Inferior parietal cortex (tissue), 1 donor: Measurements from ENCODE around the gene USB1.
A peak's percentile ranks its signal among the peaks of the same experiment; 100 is the strongest.

Source experiments
- DNase-seq: peaks from one replicate; pipeline ENCODE4 v3.0.0-alpha.2; 2016; ENCODE audit errors: extremely low spot score

The USB1 gene, protein sequence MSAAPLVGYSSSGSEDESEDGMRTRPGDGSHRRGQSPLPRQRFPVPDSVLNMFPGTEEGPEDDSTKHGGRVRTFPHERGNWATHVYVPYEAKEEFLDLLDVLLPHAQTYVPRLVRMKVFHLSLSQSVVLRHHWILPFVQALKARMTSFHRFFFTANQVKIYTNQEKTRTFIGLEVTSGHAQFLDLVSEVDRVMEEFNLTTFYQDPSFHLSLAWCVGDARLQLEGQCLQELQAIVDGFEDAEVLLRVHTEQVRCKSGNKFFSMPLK

DNA sequence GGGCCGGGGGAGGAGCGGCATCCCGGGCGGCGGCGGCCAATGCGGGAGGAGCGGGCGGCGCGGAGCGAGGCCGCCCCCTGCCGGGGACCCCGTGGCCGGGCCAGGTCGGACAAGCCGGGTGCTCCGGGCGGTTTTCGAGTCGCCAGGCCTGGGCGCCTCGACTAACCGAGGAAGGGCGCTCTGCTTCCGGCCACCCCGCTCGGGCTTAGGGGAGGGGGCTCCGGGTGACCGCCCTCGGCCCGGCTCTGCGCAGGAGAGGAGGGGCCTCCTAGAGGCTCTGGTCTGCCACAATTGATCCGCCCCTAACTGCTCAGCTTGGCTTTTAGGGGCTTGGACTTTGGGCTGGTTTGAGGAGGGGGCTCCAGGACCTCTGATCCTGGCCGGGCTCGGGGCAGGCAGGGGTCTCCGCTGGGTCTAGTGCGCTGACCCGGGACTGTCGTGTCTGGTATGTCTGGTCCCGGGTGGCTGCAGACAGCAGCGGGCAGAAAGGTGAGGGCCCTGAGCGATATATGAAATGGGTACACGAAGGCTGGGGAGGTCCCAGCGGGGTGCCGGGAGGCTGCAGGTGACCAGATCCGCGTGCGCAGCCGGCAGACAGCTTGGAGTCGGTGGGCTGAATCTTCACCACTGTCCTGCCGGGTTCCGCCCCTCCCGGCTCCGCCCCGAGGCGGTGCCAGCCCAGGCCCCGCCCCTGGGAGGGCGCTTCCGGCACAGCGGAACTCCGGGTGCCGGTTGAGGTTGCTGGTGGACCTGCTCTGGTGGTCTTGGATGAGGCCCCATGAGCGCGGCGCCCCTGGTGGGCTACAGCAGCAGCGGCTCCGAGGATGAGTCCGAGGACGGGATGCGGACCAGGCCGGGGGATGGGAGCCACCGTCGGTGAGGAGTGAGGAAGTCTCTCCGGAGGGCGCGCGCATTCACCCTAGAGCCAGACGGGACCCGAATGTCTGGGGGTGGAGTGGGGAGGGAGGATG, at the start of gene USB1:
USB1 (plus strand) TSS at position 702 of the 971 bp plus-strand sequence; CDS start at position 779, 77 bp downstream.
- DNase-seq, result peak; percentile 86

- no peak for DNase-seq
Measured at GRCh38 chr16:57952909-57953308, 48.3 kb upstream of the USB1 start.

DNA sequence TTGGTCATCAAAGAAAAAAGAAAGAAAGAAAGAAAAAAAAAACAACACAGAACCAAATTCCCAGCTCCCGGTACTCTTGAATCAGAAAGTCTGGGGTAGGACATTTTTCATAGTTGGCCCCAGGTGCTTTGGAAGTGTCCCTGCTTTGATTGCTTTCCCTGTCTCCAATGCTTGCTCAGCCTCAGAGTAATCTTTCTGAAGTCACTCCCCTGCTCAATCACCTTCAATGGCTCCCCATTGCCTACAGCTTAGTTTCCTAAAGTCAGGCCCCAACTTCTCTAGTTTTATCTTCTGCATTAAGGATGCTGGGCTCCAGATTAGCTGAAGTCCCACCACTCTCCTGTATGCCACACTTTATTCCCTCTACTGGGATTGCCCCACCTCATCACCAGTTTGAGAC, 47.4 kb upstream of the USB1 start:
- no peak for DNase-seq

- DNase-seq, result no peak
Measured at GRCh38 chr16:57955572-57956188, 45.5 kb upstream of the USB1 start.

DNA sequence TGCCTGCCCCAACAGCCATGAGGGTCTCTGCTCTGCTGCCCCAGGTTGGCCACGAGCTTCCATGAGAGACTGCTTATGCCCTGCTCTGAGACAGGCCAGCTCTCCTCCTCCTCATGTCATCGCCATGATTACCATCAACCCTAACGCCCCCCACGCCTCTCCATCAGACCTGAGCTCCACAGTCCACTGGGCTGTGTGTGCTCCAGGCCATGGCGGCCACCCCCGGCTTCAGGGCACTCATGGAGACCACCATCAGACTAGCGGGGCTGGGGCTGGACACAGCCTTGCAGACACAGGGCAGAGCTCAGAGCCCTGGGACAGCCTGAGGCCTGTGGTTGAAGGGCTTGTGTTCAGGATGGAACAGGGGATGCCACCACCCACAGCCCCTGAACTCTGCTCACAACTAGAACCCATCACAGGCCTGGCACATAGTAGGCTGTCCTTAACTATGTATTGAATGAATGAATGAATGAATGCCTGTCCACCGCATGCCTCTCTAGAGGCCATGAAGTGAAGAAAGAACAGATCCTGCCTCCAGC, 44.9 kb upstream of the USB1 start:
- DNase-seq, result no peak

GRCh38 chr16:57956924-57957672, 44.1 kb upstream of the USB1 start:
- no peak for DNase-seq

- no peak for DNase-seq
Measured at GRCh38 chr16:57957673-57958392, 43.4 kb upstream of the USB1 start.

- DNase-seq, result no peak
Measured at GRCh38 chr16:57958544-57958943, 42.7 kb upstream of the USB1 start.

- no peak for DNase-seq
Measured at GRCh38 chr16:57959121-57959520, 42.1 kb upstream of the USB1 start.

- DNase-seq, result no peak
Measured at GRCh38 chr16:57959804-57960203, 41.4 kb upstream of the USB1 start.

DNA sequence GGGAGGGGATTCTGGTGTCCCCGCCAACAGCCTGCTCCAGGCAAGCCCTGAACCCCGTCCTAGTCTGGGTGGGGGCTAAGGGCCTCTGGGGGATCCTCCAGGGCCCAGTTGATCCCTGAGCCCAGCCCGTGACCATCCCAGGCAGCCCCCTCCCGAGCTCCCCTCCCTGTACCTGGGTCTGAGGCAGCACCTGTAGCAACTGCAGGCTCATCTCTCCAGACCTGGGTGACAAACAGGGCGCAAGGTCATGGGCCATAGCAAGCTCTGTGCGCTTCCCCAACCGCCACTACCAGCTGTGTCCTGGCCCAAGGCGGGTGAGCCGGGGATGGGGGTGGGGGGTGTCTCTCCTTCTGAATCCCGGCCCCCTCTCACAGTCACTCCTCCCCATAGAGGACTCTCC, 40.9 kb upstream of the USB1 start:
- DNase-seq, result no peak

DNA sequence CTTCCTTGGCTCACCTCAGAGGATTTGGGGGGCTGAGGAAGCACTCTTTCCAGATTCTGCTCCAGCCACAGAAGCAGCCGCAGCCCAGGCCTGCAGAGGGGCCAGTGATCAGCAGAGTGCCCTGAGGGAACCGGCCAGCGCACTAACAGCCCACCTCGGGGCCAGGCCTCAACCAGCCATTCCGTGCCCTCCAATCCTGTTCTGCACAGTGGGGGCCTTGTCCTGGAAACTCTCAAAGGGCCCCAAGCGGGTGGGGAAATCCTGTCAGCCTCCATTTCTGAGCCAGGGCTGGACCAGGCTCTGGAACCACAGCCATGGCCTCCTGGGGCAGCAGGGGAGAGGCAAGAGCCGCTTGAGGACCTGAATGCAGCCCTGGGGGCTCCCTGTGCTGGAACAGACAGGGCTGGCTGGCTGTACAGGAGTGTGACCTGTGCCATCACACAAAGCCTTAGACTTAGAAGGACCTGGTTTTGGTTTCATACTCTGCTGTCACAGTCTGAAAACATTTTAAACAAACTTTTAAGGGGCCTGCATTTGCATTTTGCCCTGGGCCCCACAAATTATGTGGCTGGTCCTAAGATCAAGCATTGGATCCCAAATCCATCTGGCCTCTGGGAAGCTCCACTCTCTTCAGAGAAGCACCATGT, 40.3 kb upstream of the USB1 start:
- no peak for DNase-seq

DNA sequence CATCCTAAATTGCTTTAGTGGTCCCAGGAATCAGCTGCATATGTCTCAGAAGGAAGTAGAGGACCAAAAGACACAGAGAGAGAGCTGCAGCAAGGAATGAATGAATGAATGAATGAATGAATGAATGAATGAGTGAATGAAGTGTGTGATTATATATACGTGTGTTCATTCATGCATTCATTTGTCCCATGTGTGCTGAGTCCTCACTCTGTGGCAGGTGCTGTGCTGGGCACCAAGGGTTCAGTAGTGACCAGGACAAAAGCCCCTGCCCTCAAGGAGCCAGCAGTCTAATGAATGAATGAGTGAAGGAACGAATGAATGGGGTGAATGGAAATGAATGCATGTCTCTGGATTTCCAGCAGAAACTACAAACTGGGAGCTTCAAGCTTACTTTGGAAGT, 39.7 kb upstream of the USB1 start:
- no peak for DNase-seq

GRCh38 chr16:57962046-57962445, 39.2 kb upstream of the USB1 start:
- no peak for DNase-seq

DNA sequence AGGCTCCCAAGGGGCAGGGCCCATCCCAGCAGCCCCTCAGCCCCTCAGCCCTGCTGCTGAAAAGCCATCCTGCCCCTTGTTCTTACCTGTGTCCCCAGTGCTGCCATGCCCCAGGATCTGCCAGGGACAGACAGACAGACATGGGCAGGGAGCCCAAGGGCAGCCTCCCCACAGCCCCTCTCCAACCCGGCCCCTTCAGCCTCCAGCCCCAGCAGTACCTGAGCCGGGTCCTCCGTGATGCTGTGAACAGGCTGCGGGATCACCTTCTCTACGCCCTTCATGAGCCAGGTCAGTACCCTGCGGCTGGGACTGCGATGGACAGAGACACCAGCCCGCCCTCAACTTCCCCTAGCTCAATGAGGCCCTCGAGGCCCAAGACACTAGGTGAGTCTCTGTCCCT, 38.5 kb upstream of the USB1 start:
- no peak for DNase-seq

GRCh38 chr16:57964157-57964700, 37.0 kb upstream of the USB1 start:
- no peak for DNase-seq

GRCh38 chr16:57966204-57966771, 34.9 kb upstream of the USB1 start:
- no peak for DNase-seq

DNA sequence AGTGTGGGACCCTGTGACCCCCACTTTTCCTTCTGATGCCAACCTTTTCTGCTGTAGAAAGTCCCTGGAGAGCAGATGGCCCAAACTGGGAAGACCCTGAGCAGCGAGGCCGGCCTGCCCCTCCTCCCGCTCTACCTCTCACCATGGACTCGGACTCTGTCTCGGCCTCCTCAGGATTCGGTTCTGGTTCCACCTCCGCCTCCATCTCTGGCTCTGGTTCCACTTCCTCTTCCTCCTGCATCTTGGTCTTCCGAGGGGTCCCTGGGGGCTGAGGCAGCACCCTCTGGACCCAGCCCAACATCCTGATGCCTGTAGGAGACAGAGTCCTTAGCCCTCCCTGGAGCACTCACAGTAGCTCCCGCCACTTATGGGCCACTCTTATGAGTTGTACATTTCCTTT, 34.2 kb upstream of the USB1 start:
- no peak for DNase-seq

DNA sequence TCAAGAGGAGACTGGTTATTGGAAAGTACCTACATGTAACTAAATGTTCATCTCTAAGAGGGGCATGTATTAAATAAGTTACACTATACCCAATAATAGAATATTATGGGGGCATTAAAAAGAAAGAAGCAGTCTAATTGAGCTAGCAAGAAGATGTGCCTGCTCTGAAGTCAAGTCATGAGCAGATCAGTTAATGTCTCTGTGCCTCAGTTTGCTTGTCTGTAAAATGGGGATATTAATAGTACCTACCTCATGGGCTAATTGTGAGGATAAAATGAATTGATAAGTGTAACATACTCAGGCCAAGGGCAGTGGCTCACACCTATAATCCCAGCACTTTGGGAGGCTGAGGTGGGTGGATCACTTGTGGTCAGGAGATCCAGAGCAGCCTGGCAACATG, 33.3 kb upstream of the USB1 start:
- DNase-seq, result no peak
